ENCODE data around the gene RPL22.

RPL22 gene

DNA sequence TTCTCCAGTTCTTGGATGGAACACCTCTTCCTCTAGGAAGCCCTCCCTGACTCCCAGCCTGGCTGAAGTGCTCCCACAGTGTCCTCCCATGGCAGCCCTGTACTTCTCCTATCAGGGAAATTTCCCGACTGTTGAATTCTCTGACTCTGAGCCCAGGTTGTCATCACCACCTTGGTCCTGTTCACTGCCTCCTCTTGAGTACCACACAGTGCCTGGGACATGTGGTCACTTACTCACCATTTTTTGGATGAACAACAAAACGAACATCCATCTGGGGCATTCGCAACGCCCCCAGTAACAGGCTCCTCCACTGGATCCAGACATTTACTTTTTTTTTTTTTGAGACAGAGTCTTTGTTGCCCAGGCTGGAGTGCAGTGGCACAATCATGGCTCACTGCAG, 56.7 kb downstream of the RPL22 start:
- H3K4me3 ChIP-seq (ENCODE audit: low read depth, low read length), result no peak overlapping the region
- DNase-seq (ENCODE audit: low read depth), result no peak

DNA sequence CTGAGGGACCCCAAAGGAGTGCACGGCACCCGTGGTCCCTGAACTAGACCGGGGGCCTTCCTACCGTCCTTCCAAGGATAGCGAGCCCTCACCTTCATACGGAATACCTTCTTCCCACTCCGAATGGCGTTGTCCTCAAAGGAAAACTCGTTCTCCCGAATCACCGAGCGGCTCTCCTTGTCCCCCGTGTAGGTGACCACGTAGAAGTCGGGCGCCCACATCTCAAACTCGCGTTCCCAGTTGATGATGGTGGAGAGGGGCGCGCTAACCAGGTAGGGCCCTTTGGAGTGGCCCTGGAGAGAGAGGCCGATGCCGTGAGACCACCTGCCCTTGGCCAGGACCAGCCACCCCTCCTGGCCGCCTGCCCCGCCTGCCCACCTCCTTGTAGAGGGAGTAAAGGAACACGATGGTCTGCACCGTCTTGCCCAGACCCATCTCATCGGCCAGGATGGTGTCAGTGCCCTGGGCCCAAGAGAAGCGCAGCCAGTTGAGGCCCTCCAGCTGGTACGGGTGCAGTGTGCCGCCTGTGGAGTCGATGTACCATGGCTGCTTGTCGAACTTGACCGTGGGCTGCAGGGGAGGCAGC, 57.3 kb downstream of the RPL22 start:
- H3K4me3 ChIP-seq (ENCODE audit: low read depth, low read length), result no peak overlapping the region
- no peak for DNase-seq (ENCODE audit: low read depth)

DNA sequence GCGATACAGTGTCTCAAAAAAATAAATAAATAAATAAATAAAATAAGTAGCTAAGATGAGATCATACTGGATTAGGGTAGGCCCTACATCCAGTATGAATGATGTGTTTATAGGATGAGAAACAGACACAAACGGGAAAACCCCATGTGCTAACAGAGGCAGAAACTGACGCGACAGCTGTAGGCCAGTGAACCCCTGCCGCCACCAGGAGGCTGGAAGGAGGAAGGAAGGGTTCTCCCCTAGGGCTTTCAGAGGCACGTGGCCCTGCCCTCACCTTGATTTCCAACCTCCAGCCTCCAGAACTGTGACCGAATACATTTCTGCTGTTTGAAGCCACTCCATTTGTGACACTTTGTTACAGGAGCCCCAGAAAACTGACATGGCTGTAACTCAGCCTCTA, 57.8 kb downstream of the RPL22 start:
- DNase-seq (ENCODE audit: low read depth), result no peak
- H3K4me3 ChIP-seq (ENCODE audit: low read depth, low read length), result no peak overlapping the region

DNA sequence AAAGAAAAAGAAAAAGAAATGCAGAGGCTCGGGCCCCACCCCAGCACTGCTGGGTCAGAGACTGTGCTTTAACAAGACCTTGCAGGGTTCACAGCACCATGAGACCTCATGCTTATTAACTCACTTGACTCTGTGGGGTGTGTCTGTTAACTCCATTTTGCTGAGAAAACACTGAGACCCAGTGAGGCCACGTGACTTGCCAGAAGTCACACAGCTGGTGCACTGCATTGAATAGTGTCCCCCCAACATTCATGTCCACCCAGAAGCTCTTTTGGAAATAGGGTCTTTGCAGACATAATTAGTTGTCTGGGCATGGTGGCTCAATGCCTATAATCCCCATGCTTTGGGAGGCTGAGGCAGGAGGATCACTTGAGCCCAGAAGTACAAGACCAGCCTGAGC, 59.0 kb downstream of the RPL22 start:
- DNase-seq (ENCODE audit: low read depth), result no peak
- H3K4me3 ChIP-seq (ENCODE audit: low read depth, low read length), result no peak overlapping the region

DNA sequence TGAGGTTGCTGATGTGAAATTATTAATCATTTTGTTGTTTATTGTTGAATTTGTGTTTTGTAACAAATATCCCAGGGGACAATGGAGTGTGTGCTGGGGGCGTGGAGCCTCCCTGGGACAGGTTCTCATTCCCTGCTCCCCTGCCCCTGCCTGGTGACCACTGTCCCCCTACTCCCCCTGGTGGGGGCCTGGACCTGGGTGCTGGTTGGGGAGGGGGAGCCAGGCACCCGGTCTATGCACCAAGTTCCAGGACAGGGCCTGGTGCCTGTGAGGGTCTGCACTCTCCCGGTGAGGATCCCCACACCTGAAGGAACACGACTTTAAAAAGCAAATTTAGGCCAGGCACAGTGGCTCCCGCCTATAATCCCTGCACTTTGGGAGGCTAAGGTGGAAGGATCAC, 61.6 kb downstream of the RPL22 start:
- no peak for DNase-seq (ENCODE audit: low read depth)
- no peak overlapping the region for H3K4me3 ChIP-seq (ENCODE audit: low read depth, low read length)

DNA sequence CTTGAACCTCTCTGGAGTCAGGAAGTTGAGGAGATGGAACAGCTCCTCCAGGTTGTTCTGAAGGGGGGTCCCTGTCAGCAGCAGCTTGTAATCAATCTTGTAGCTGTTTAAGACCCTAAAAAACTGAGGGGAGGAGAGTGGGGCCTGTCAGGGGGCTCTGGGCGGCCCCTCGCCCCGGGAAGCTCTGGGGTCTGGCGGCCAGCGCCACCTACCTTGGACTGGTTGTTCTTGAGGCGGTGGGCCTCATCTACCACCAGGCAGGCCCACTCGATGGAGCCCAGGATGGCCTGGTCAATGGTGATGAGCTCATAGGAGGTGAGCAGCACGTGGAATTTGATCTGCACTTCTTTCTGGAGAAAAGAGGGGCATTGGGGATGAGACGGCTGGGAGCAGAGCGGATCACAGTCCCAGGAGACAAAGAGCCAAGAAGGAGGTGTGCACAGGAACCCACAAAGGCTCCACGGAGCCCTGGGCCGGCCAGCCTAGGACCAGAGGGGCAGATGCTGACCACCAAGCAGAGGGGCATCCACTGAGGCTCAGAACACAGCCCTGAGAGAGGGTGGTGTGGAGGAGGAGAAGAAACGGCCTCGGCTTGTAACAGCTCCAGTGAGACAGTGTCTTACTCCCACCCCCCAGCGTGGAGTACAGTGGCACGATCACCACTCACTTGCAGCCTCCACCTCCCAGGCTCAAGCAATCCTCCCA, 62.7 kb downstream of the RPL22 start:
- no peak overlapping the region for H3K4me3 ChIP-seq (ENCODE audit: low read depth, low read length)
- DNase-seq (ENCODE audit: low read depth), result no peak
